MCF 10A (cell line): ENCODE measurements around the gene ARL8A. TPM values are rescaled to one million over a fixed set of nuclear protein-coding genes. Genes with fewer than 3 reads are reported as not detected.

Experiments used
- BruUV-seq: library from RNA; stranded (reverse); fragments of 400-500 nt; replicated peaks from 2 replicates; lab custom pipeline; 2021; lab: Mats Ljungman, UMichigan
- CTCF ChIA-PET: fragments of 300-600 bp; sonication (Branson Sonifier 250); formaldehyde crosslinking; extraction: SDS; loops from one replicate; lab custom pipeline; 2021; ENCODE audit warnings: antibody characterized with exemption, inconsistent platforms; lab: Yijun Ruan, JAX
- POLR2A ChIA-PET: fragments of 300-600, 350-650 bp; sonication (Branson Sonifier 250); formaldehyde crosslinking; extraction: SDS; loops from one replicate; lab custom pipeline; 2020; ENCODE audit warnings: antibody characterized with exemption, inconsistent platforms; lab: Yijun Ruan, JAX
- DNase-seq: peaks from one replicate; pipeline ENCODE4 v3.0.0-alpha.2; 2018; ENCODE audit not compliant: unreplicated experiment
- H3K27ac Mint-ChIP-seq: one replicate; pipeline ENCODE4 v1.8.0; 2022; ENCODE audit warnings: mild to moderate bottlenecking, low read depth, mixed read lengths; ENCODE audit not compliant: unreplicated experiment
- H3K27me3 Mint-ChIP-seq: one replicate; pipeline ENCODE4 v1.8.0; 2022; ENCODE audit warnings: mixed read lengths; ENCODE audit not compliant: insufficient read depth, unreplicated experiment
- H3K36me3 Mint-ChIP-seq: one replicate; pipeline ENCODE4 v1.8.0; 2022; ENCODE audit warnings: mild to moderate bottlenecking, moderate library complexity, mixed read lengths; ENCODE audit not compliant: insufficient read depth, unreplicated experiment
- H3K4me1 Mint-ChIP-seq: one replicate; pipeline ENCODE4 v1.8.0; 2022; ENCODE audit warnings: mixed read lengths; ENCODE audit not compliant: insufficient read depth, unreplicated experiment
- H3K4me3 Mint-ChIP-seq: one replicate; pipeline ENCODE4 v1.8.0; 2022; ENCODE audit warnings: mild to moderate bottlenecking, moderate library complexity, mixed read lengths; ENCODE audit not compliant: unreplicated experiment
- H3K9me3 Mint-ChIP-seq: one replicate; pipeline ENCODE4 v1.8.0; 2022; ENCODE audit warnings: mixed read lengths; ENCODE audit not compliant: unreplicated experiment
- CTCF ChIP-seq: fragments of 200-600 bp; IDR thresholded peaks from one replicate; pipeline ENCODE4 v1.8.0; 2022; ENCODE audit warnings: antibody characterized with exemption, mild to moderate bottlenecking; ENCODE audit not compliant: unreplicated experiment
- intact Hi-C: fragments of 100-400 bp; cut with micrococcal nuclease; formaldehyde crosslinking; loops from 2 replicates; pipeline ENCODE4 v1.14.1; 2022
- total RNA-seq: library from RNA; stranded (reverse); gene quantifications from 2 replicates; pipeline ENCODE4 v1.2.3, GENCODE V29; 2022

The ARL8A gene
- total RNA-seq, 1 experiment from 2014 or later: 94.8 TPM

DNA sequence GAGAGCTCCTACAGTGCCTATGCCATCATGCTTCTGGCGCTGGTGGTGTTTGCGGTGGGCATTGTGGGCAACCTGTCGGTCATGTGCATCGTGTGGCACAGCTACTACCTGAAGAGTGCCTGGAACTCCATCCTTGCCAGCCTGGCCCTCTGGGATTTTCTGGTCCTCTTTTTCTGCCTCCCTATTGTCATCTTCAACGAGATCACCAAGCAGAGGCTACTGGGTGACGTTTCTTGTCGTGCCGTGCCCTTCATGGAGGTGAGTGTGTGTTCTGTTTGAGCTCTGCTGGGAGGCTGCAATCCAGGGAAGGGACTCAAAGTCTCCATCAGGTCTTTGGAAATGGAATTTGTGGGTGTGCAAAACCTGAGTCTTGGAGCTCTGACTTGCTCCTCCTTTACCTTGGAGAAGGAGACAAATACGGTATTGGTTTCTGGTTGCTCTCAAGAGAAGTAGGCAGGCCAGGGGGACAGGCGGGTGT is 21.2 kb downstream of the ARL8A start:
- ChIA-PET POLR2A (interaction anchor here (0.9 to 1.7 kb wide), 3 partner anchors 8 to 19 kb away, joined by 3 to 5 read pairs (median 4); no protein-coding TSS in a partner anchor), CTCF (interaction anchor here (0.5 to 28.8 kb wide), 8 partner anchors 9 to 596 kb away, joined by 3 to 1380 read pairs (median 3); partner anchors contain the start of gene ELF3)
- peaks cover 17% of the 10 kb centered on the region for H3K27me3 Mint-ChIP-seq
- DNase-seq: no peak
- TF ChIP-seq CTCF: no peak
- no peaks in the 10 kb centered on the region for H3K4me1 Mint-ChIP-seq
- H3K27ac Mint-ChIP-seq: no peak overlapping the region
- H3K36me3 Mint-ChIP-seq: no peaks in the 10 kb centered on the region
- H3K9me3 Mint-ChIP-seq: no peaks in the 10 kb centered on the region
- intact Hi-C loops: no loop called here
- no TSS peak for BruUV-seq
- no peak overlapping the region for H3K4me3 Mint-ChIP-seq

GRCh38 chr1:202122639-202123335 is 21.8 kb downstream of the ARL8A start, which contains the start of gene GPR37L1:
GPR37L1 (plus strand) TSS chr1:202122917; CDS start chr1:202122964, 47 bp downstream.
- CTCF ChIA-PET: interaction anchor here (0.7 to 28.8 kb wide), 7 partner anchors 9 to 228 kb away, joined by 3 to 1380 read pairs (median 40); partner anchors contain the start of gene ELF3
- no peaks in the 10 kb centered on the region for H3K4me1 Mint-ChIP-seq
- no peaks in the 10 kb centered on the region for H3K36me3 Mint-ChIP-seq
- peak; percentile 30 for TF ChIP-seq CTCF
- H3K27ac Mint-ChIP-seq: no peak within 1 kb of the TSS
- H3K4me3 Mint-ChIP-seq: no peak within 1 kb of the TSS
- intact Hi-C loops: no loop called here
- no peaks in the 10 kb centered on the region for H3K9me3 Mint-ChIP-seq
- DNase-seq: peak; percentile 30
- no TSS peak for BruUV-seq
- H3K27me3 Mint-ChIP-seq: peaks cover 17% of the 10 kb centered on the region
- POLR2A ChIA-PET: interaction anchor here (0.7 to 1.7 kb wide), 4 partner anchors 9 to 137 kb away, joined by 3 to 5 read pairs (median 4); no protein-coding TSS in a partner anchor

DNA sequence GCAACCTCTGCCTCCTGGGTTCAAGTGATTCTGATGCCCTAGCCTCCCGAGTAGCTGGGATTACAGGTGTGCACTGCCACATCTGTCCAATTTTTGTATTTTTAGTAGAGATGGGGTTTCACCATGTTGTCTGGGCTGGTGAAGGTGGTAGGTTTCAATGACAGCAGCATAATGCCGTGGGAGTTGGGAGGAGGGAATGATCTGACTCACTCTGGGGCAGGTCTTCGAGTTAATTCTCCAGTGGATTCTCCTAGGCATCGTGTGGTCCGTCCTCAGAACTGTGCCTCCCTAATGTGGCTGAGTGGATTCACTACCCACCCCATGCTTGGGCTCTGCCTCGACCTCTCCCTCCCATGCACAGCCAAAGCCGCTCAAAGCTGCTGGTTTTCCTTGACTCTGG is 23.5 kb downstream of the ARL8A start:
- no peak for TF ChIP-seq CTCF
- no peaks in the 10 kb centered on the region for H3K36me3 Mint-ChIP-seq
- BruUV-seq: no TSS peak
- no peaks in the 10 kb centered on the region for H3K9me3 Mint-ChIP-seq
- H3K4me1 Mint-ChIP-seq: no peaks in the 10 kb centered on the region
- DNase-seq: no peak
- ChIA-PET CTCF (interaction anchor here (0.8 to 28.8 kb wide), 9 partner anchors 11 to 244 kb away, joined by 3 to 1380 read pairs (median 49); partner anchors contain the start of genes ELF3 and RNPEP), POLR2A (interaction anchor here (0.6 to 1.1 kb wide), 5 partner anchors 15 to 398 kb away, joined by 3 to 4 read pairs (median 3); no protein-coding TSS in a partner anchor)
- no peak overlapping the region for H3K27ac Mint-ChIP-seq
- intact Hi-C loops: no loop called here
- no peak overlapping the region for H3K4me3 Mint-ChIP-seq
- peaks cover 17% of the 10 kb centered on the region for H3K27me3 Mint-ChIP-seq

- Mint-ChIP-seq H3K4me3 (no peak overlapping the region), H3K4me1 (peaks cover 10% of the 10 kb centered on the region), H3K27me3 (no peaks in the 10 kb centered on the region), H3K36me3 (no peaks in the 10 kb centered on the region), H3K9me3 (no peaks in the 10 kb centered on the region), H3K27ac (no peak overlapping the region)
- no TSS peak for BruUV-seq
- no peak for DNase-seq
- TF ChIP-seq CTCF: no peak
- intact Hi-C loops: loop anchor here (5.0 kb wide), 1 partner anchor 241 kb away; no protein-coding TSS in a partner anchor
- ChIA-PET CTCF (interaction anchor here (0.5 to 28.8 kb wide), 34 partner anchors 11 to 676 kb away, joined by 3 to 1380 read pairs (median 4); partner anchors contain the start of genes ELF3 and RNPEP), POLR2A (interaction anchor here (0.8 to 3.7 kb wide), 5 partner anchors 61 to 218 kb away, joined by 3 to 35 read pairs (median 7); partner anchors contain the start of gene ELF3)
These were observed 26.6 kb downstream of the ARL8A start for GRCh38 chr1:202117898-202118371.
